ES-I3 (cell line): ENCODE measurements around the gene LAD1.

Experiments used
- H3K36me3 ChIP-seq: 2 replicates; pipeline ENCODE4 v1.6.1; 2013; ENCODE audit warnings: mild to moderate bottlenecking, low read length, control low read depth, moderate library complexity; ENCODE audit not compliant: insufficient read depth
- H3K4me1 ChIP-seq: 2 replicates; pipeline ENCODE4 v1.6.1; 2013; ENCODE audit warnings: mild to moderate bottlenecking, control low read depth, low read length; ENCODE audit not compliant: insufficient read depth
- H3K9ac ChIP-seq: 2 replicates; pipeline ENCODE4 v1.6.1; 2013; ENCODE audit warnings: low read depth, mild to moderate bottlenecking, low read length, moderate library complexity
- H3K9me3 ChIP-seq: 2 replicates; pipeline ENCODE4 v1.6.1; 2013; ENCODE audit warnings: mild to moderate bottlenecking, low read length, moderate library complexity; ENCODE audit not compliant: control insufficient read depth, insufficient read depth

Gene LAD1

DNA sequence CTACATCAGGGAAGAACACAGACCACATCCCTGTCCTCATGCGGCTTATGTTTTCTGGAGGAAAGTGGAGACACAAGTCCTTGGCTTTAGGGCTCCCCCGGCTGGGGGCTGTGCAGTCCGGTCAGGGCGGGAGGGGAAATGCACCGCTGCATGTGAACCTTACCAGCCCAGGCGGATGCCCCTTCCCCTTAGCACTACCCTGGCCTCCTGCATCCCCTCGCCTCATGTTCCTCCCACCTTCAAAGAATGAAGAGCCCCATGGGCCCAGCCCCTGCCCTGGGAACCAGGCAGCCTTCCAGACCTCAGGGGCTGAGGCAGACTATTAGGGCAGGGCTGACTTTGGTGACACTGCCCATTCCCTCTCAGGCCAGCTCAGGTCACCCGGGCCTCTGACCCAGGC, 67.1 kb downstream of the LAD1 start:
- H3K9me3 ChIP-seq: no peaks in the 10 kb centered on the region
- no peaks in the 10 kb centered on the region for H3K36me3 ChIP-seq
- H3K4me1 ChIP-seq: no peaks in the 10 kb centered on the region
- no peak overlapping the region for H3K9ac ChIP-seq

DNA sequence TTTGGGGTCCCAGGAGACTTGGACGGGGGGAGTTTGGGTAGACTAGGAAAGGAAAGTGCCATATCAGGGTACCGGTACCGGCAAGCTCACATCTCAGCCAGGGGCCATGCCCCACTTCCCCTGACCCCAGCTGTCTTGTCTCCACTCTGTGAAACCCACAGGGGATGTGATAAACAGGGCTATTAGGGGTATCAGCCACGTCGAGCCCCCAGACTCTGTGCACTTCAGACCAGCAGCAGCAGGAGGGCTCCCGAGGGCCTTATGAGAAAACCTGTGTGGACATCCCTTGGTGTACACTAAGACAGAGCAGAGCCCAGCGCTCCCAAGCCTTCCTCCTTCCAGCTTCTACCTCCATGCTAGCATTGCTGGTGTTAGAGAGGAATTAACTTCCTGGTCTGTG, 68.0 kb downstream of the LAD1 start:
- H3K9ac ChIP-seq: no peak overlapping the region
- no peaks in the 10 kb centered on the region for H3K4me1 ChIP-seq
- no peaks in the 10 kb centered on the region for H3K9me3 ChIP-seq
- H3K36me3 ChIP-seq: no peaks in the 10 kb centered on the region
